Body of pancreas (tissue), 4 donors: ENCODE data around the gene LIMS3. TPM values are rescaled to one million over a fixed set of nuclear protein-coding genes. Genes with fewer than 3 reads are reported as not detected.
"Not testable (repeated sequence)": the region's sequence is repeated elsewhere in the genome, so short reads cannot be mapped to it uniquely, and the experiment has no call there.

Experiments used
- ATAC-seq: fragments of 150-250 bp; one replicate; pipeline ENCODE4 v1.9.1; 2016
- DNase-seq, 4 donors: peaks; one replicate each; pipeline ENCODE4 v3.0.0-alpha.2; 2019
- H3K27ac ChIP-seq, 4 donors: fragments of 200-600 bp; sonication (generic); 1 replicate in 3 of 4; 2 replicates in 1 of 4; pipeline versions ENCODE4 v1.5.1 to v1.6.1; 2016 to 2019; ENCODE audit warnings: mild to moderate bottlenecking in 1 of 4, mixed read lengths in 1 of 4, moderate library complexity in 1 of 4
- H3K27me3 ChIP-seq, 2 donors: fragments of 200-600 bp; sonication (generic); one replicate each; pipeline ENCODE4 v1.6.0; 2016; ENCODE audit warnings: mild to moderate bottlenecking in 1 of 2
- H3K36me3 ChIP-seq, 2 donors: fragments of 200-600 bp; sonication (generic); replicated peaks in 1 of 2; 2 replicates each; pipeline ENCODE4 v1.5.1; 2016; ENCODE audit warnings: low read depth in 2 of 2; ENCODE audit not compliant: insufficient read depth in 1 of 2
- H3K4me1 ChIP-seq: fragments of 200-600 bp; sonication (generic); one replicate; pipeline ENCODE4 v1.6.0; 2016
- H3K4me3 ChIP-seq, 2 donors: fragments of 200-600 bp; sonication (generic); 1 replicate in 1 of 2; 2 replicates in 1 of 2; pipeline ENCODE4 v1.5.1; 2016 to 2019
- H3K9me3 ChIP-seq, 3 donors: fragments of 200-600 bp; sonication (generic); 1 replicate in 2 of 3; 2 replicates in 1 of 3; pipeline ENCODE4 v1.5.1; 2016
- WGBS, 2 donors: methylation state at CpG; one replicate each; pipeline ENCODE4 v1.1.5; 2017; 5-methylcytosine and 5-hydroxymethylcytosine counted together
- intact Hi-C: fragments of 100-400 bp; cut with DNase I; formaldehyde crosslinking; loops from one replicate; pipeline ENCODE4 v1.15.1; 2023
- total RNA-seq, 2 donors: library from RNA; depleted of rRNA; stranded (reverse); fragments of >200 nt; gene quantifications; one replicate each; pipeline ENCODE4 v1.1.0, GENCODE V29; 2016

The LIMS3 gene
- total RNA-seq, 2 donors from 2014 or later, result 4.7 to 4.9 TPM

- ATAC-seq, H3K4me3 ChIP-seq, H3K27ac ChIP-seq, intact Hi-C loops, H3K27me3 ChIP-seq, H3K4me1 ChIP-seq, H3K36me3 ChIP-seq, DNase-seq, H3K9me3 ChIP-seq: not testable (repeated sequence)
- no CpG with 5 or more reads among the region's 6 CpGs for WGBS, 2 donors
Measured at GRCh38 chr2:109936534-109936933, 38.0 kb downstream of the LIMS3 start.

GRCh38 chr2:109945362-109945761 is 46.9 kb downstream of the LIMS3 start:
- no CpG with 5 or more reads among the region's 3 CpGs for WGBS, 2 donors
- H3K27ac ChIP-seq, H3K9me3 ChIP-seq, H3K4me3 ChIP-seq, H3K27me3 ChIP-seq, H3K4me1 ChIP-seq, ATAC-seq, H3K36me3 ChIP-seq, intact Hi-C loops, DNase-seq: not testable (repeated sequence)

GRCh38 chr2:109947262-109947958 is 48.9 kb downstream of the LIMS3 start:
- WGBS, 2 donors, result no CpG with 5 or more reads among the region's 71 CpGs
- H3K9me3 ChIP-seq, H3K27ac ChIP-seq, H3K4me1 ChIP-seq, H3K4me3 ChIP-seq, intact Hi-C loops, H3K27me3 ChIP-seq, DNase-seq, H3K36me3 ChIP-seq: not testable (repeated sequence)
- ATAC-seq, result peak; percentile 67

GRCh38 chr2:109947959-109948520 is 49.6 kb downstream of the LIMS3 start:
- H3K9me3 ChIP-seq, H3K27ac ChIP-seq, H3K4me1 ChIP-seq, intact Hi-C loops, DNase-seq, H3K4me3 ChIP-seq, H3K36me3 ChIP-seq, H3K27me3 ChIP-seq: not testable (repeated sequence)
- WGBS, 2 donors, result no CpG with 5 or more reads among the region's 31 CpGs
- peak; percentile 18 for ATAC-seq

- H3K36me3 ChIP-seq, H3K9me3 ChIP-seq, ATAC-seq, H3K4me3 ChIP-seq, DNase-seq, H3K27ac ChIP-seq, intact Hi-C loops, H3K27me3 ChIP-seq, H3K4me1 ChIP-seq: not testable (repeated sequence)
- no CpG with 5 or more reads among the region's 9 CpGs for WGBS, 2 donors
Measured at GRCh38 chr2:109950146-109950843, 51.8 kb downstream of the LIMS3 start.

- H3K4me3 ChIP-seq, ATAC-seq, H3K27ac ChIP-seq, DNase-seq, H3K27me3 ChIP-seq, H3K4me1 ChIP-seq, intact Hi-C loops, H3K36me3 ChIP-seq, H3K9me3 ChIP-seq: not testable (repeated sequence)
- WGBS, 2 donors, result no CpG with 5 or more reads among the region's 1 CpG
Measured at GRCh38 chr2:109963942-109964341, 65.5 kb downstream of the LIMS3 start.

- no CpG with 5 or more reads among the region's 1 CpG for WGBS, 2 donors
- H3K36me3 ChIP-seq, ATAC-seq, H3K4me1 ChIP-seq, H3K27ac ChIP-seq, DNase-seq, intact Hi-C loops, H3K4me3 ChIP-seq, H3K9me3 ChIP-seq, H3K27me3 ChIP-seq: not testable (repeated sequence)
Measured at GRCh38 chr2:109965482-109965881, 67.0 kb downstream of the LIMS3 start.

GRCh38 chr2:109966107-109966736 is 67.7 kb downstream of the LIMS3 start:
- intact Hi-C loops, H3K9me3 ChIP-seq, DNase-seq, H3K27me3 ChIP-seq, H3K4me3 ChIP-seq, H3K27ac ChIP-seq, H3K36me3 ChIP-seq, ATAC-seq, H3K4me1 ChIP-seq: not testable (repeated sequence)
- no CpG with 5 or more reads among the region's 3 CpGs for WGBS, 2 donors

- DNase-seq, H3K27ac ChIP-seq, H3K36me3 ChIP-seq, H3K27me3 ChIP-seq, ATAC-seq, H3K9me3 ChIP-seq, H3K4me3 ChIP-seq, intact Hi-C loops, H3K4me1 ChIP-seq: not testable (repeated sequence)
- WGBS, 2 donors, result no CpG with 5 or more reads among the region's 1 CpG
Measured at GRCh38 chr2:109966858-109967257, 68.4 kb downstream of the LIMS3 start.

- H3K4me3 ChIP-seq, H3K4me1 ChIP-seq, H3K36me3 ChIP-seq, DNase-seq, H3K27me3 ChIP-seq, intact Hi-C loops, H3K27ac ChIP-seq, H3K9me3 ChIP-seq: not testable (repeated sequence)
- peak; percentile 98 for ATAC-seq
- WGBS, 2 donors, result no CpG with 5 or more reads among the region's 14 CpGs
Measured at GRCh38 chr2:109969864-109970263, 71.4 kb downstream of the LIMS3 start.

- ATAC-seq, H3K4me3 ChIP-seq, H3K9me3 ChIP-seq, H3K27me3 ChIP-seq, H3K27ac ChIP-seq, H3K4me1 ChIP-seq, intact Hi-C loops, DNase-seq, H3K36me3 ChIP-seq: not testable (repeated sequence)
- no CpG with 5 or more reads among the region's 10 CpGs for WGBS, 2 donors
Measured at GRCh38 chr2:109971710-109972109, 73.2 kb downstream of the LIMS3 start.
